ENCODE results near the gene S100A16. TPM values are rescaled to one million over a fixed set of nuclear protein-coding genes. Genes with fewer than 3 reads are reported as not detected.

Gene S100A16
- not detected for total RNA-seq

GRCh38 chr1:153612755-153613331 is at the start of gene S100A16:
TSS of gene S100A16 (minus strand) at chr1:153613137. CDS start at chr1:153608151, 4,986 bp downstream.
- Mint-ChIP-seq H3K27me3 (no peaks in the 10 kb centered on the region), H3K27ac (no peak within 1 kb of the TSS), H3K36me3 (ENCODE audit: low read depth) (no peaks in the 10 kb centered on the region), H3K9me3 (ENCODE audit: low read depth) (no peaks in the 10 kb centered on the region), H3K4me1 (peaks cover 19% of the 10 kb centered on the region), H3K4me3 (no peak within 1 kb of the TSS)
- CTCF ChIA-PET, result interaction anchor here (0.8 to 1.0 kb wide), 3 partner anchors 22 to 102 kb away, joined by 3 to 5 read pairs (median 3); no protein-coding TSS in a partner anchor
- intact Hi-C loops (cut with DNase I, micrococcal nuclease), result no loop called here
- ATAC-seq (no peak), DNase-seq (no peak)
- POLR2A ChIA-PET, result interaction anchor here (0.6 kb wide), 1 partner anchor 102 kb away, joined by 3 read pairs; no protein-coding TSS in a partner anchor

GRCh38 chr1:153662269-153662668 is 49.3 kb upstream of the S100A16 start:
- ATAC-seq (no peak), DNase-seq (no peak)
- H3K27ac Mint-ChIP-seq, result no peak overlapping the region
- no peak overlapping the region for H3K4me3 Mint-ChIP-seq
- peaks cover 15% of the 10 kb centered on the region for H3K4me1 Mint-ChIP-seq
- ChIA-PET CTCF (no interaction called here), POLR2A (interaction anchor here (0.6 to 0.7 kb wide), 2 partner anchors 9 to 204 kb away, joined by 3 read pairs; no protein-coding TSS in a partner anchor)
- H3K36me3 Mint-ChIP-seq (ENCODE audit: low read depth), result peaks cover 64% of the 10 kb centered on the region
- no peaks in the 10 kb centered on the region for H3K27me3 Mint-ChIP-seq
- intact Hi-C loops (cut with DNase I, micrococcal nuclease), result no loop called here
- H3K9me3 Mint-ChIP-seq (ENCODE audit: low read depth), result no peaks in the 10 kb centered on the region

- Mint-ChIP-seq H3K4me3 (no peak overlapping the region), H3K4me1 (peaks cover 13% of the 10 kb centered on the region), H3K27ac (peak overlapping the region; percentile 29), H3K27me3 (no peaks in the 10 kb centered on the region), H3K9me3 (ENCODE audit: low read depth) (no peaks in the 10 kb centered on the region), H3K36me3 (ENCODE audit: low read depth) (peaks cover 54% of the 10 kb centered on the region)
- intact Hi-C loops (cut with DNase I, micrococcal nuclease), result no loop called here
- ATAC-seq, result no peak
- no peak for DNase-seq
- CTCF ChIA-PET, result no interaction called here
- POLR2A ChIA-PET, result interaction anchor here (0.6 kb wide), 1 partner anchor 112 kb away, joined by 3 read pairs; no protein-coding TSS in a partner anchor
These were observed 48.3 kb upstream of the S100A16 start for GRCh38 chr1:153661111-153661708.

GRCh38 chr1:153659656-153660055 is 46.7 kb upstream of the S100A16 start:
- ATAC-seq (no peak), DNase-seq (no peak)
- intact Hi-C loops (cut with DNase I, micrococcal nuclease), result loop anchor here (2.0 to 5.0 kb wide), 3 partner anchors 92 to 1612 kb away; partner anchors contain the start of gene S100A2 (in 1 of the 2)
- ChIA-PET POLR2A (interaction anchor here (0.6 to 1.4 kb wide), 8 partner anchors 9 to 331 kb away, joined by 3 to 9 read pairs (median 4); partner anchors contain the start of genes CHTOP, JTB and RPS27), CTCF (interaction anchor here (0.6 to 1.4 kb wide), 5 partner anchors 17 to 149 kb away, joined by 3 to 5 read pairs (median 4); no protein-coding TSS in a partner anchor)
- Mint-ChIP-seq H3K27me3 (no peaks in the 10 kb centered on the region), H3K27ac (peak overlapping the region; percentile 90), H3K36me3 (ENCODE audit: low read depth) (peaks cover 43% of the 10 kb centered on the region), H3K4me3 (peak overlapping the region; percentile 95), H3K9me3 (ENCODE audit: low read depth) (no peaks in the 10 kb centered on the region), H3K4me1 (peaks cover 13% of the 10 kb centered on the region)

- peaks cover 40% of the 10 kb centered on the region for H3K36me3 Mint-ChIP-seq (ENCODE audit: low read depth)
- H3K4me1 Mint-ChIP-seq, result peaks cover 13% of the 10 kb centered on the region
- intact Hi-C loops (cut with DNase I, micrococcal nuclease), result loop anchor here (2.0 to 5.0 kb wide), 3 partner anchors 92 to 1612 kb away; partner anchors contain the start of gene S100A2 (in 1 of the 2)
- ATAC-seq (no peak), DNase-seq (no peak)
- peak overlapping the region; percentile 95 for H3K4me3 Mint-ChIP-seq
- peak overlapping the region; percentile 90 for H3K27ac Mint-ChIP-seq
- ChIA-PET POLR2A (interaction anchor here (0.6 to 1.4 kb wide), 8 partner anchors 10 to 1354 kb away, joined by 3 to 9 read pairs (median 4); partner anchors contain the start of genes CHTOP and JTB), CTCF (interaction anchor here (0.7 to 1.4 kb wide), 5 partner anchors 25 to 312 kb away, joined by 3 to 5 read pairs (median 3); partner anchors contain the start of gene CHTOP)
- H3K27me3 Mint-ChIP-seq, result no peaks in the 10 kb centered on the region
- H3K9me3 Mint-ChIP-seq (ENCODE audit: low read depth), result no peaks in the 10 kb centered on the region
These were observed 46.2 kb upstream of the S100A16 start for GRCh38 chr1:153659175-153659534.

- ChIA-PET POLR2A (interaction anchor here (0.6 to 1.4 kb wide), 7 partner anchors 10 to 1355 kb away, joined by 3 to 9 read pairs (median 4); partner anchors contain the start of gene CHTOP), CTCF (interaction anchor here (0.8 to 1.4 kb wide), 3 partner anchors 25 to 312 kb away, joined by 3 to 4 read pairs (median 3); partner anchors contain the start of gene CHTOP)
- Mint-ChIP-seq H3K4me1 (peaks cover 13% of the 10 kb centered on the region), H3K36me3 (ENCODE audit: low read depth) (peaks cover 36% of the 10 kb centered on the region), H3K27ac (peak within 1 kb of the TSS; percentile 90), H3K27me3 (no peaks in the 10 kb centered on the region), H3K9me3 (ENCODE audit: low read depth) (no peaks in the 10 kb centered on the region), H3K4me3 (peak within 1 kb of the TSS; percentile 95)
- peak; percentile 96 for DNase-seq
- intact Hi-C loops (cut with DNase I, micrococcal nuclease), result loop anchor here (1.0 to 5.0 kb wide), 10 partner anchors 13 to 1611 kb away; partner anchors contain the start of genes CHTOP (in 2 of the 2), CRTC2 (in 1 of the 2), RPS27 (in 1 of the 2) and S100A2 (in 1 of the 2)
- peak; percentile 96 for ATAC-seq
These were observed 45.6 kb upstream of the S100A16 start, which contains the start of gene SNAPIN for GRCh38 chr1:153658400-153659174. TSS of gene SNAPIN (plus strand) at chr1:153658703. CDS start at chr1:153658744, 41 bp downstream.

- Mint-ChIP-seq H3K4me1 (peaks cover 13% of the 10 kb centered on the region), H3K27ac (no peak overlapping the region), H3K36me3 (ENCODE audit: low read depth) (peaks cover 12% of the 10 kb centered on the region), H3K27me3 (no peaks in the 10 kb centered on the region), H3K4me3 (no peak overlapping the region), H3K9me3 (ENCODE audit: low read depth) (no peaks in the 10 kb centered on the region)
- intact Hi-C loops (cut with DNase I, micrococcal nuclease), result loop anchor here (5.0 kb wide), 2 partner anchors 88 to 1608 kb away; partner anchors contain the start of gene S100A2 (in 1 of the 2)
- ChIA-PET POLR2A (no interaction called here), CTCF (no interaction called here)
- ATAC-seq (no peak), DNase-seq (no peak)
These were observed 42.4 kb upstream of the S100A16 start for GRCh38 chr1:153655333-153655732.

- Mint-ChIP-seq H3K4me3 (no peak overlapping the region), H3K27me3 (no peaks in the 10 kb centered on the region), H3K9me3 (ENCODE audit: low read depth) (no peaks in the 10 kb centered on the region), H3K4me1 (peaks cover 20% of the 10 kb centered on the region), H3K27ac (no peak overlapping the region), H3K36me3 (ENCODE audit: low read depth) (peaks cover 3% of the 10 kb centered on the region)
- ChIA-PET CTCF (no interaction called here), POLR2A (no interaction called here)
- ATAC-seq (no peak), DNase-seq (no peak)
- intact Hi-C loops (cut with DNase I, micrococcal nuclease), result no loop called here
These were observed 40.0 kb upstream of the S100A16 start for GRCh38 chr1:153652805-153653500.

- Mint-ChIP-seq H3K36me3 (ENCODE audit: low read depth) (peaks cover 11% of the 10 kb centered on the region), H3K27me3 (no peaks in the 10 kb centered on the region), H3K4me3 (no peak overlapping the region), H3K4me1 (peaks cover 27% of the 10 kb centered on the region), H3K9me3 (ENCODE audit: low read depth) (no peaks in the 10 kb centered on the region), H3K27ac (no peak overlapping the region)
- DNase-seq (no peak), ATAC-seq (no peak)
- POLR2A ChIA-PET, result interaction anchor here (0.6 to 0.9 kb wide), 3 partner anchors 16 to 186 kb away, joined by 3 to 7 read pairs (median 3); no protein-coding TSS in a partner anchor
- CTCF ChIA-PET, result interaction anchor here (0.7 kb wide), 1 partner anchor 294 kb away, joined by 3 read pairs; no protein-coding TSS in a partner anchor
- intact Hi-C loops (cut with DNase I, micrococcal nuclease), result no loop called here
These were observed 38.8 kb upstream of the S100A16 start for GRCh38 chr1:153651771-153652170.

- intact Hi-C loops (cut with DNase I, micrococcal nuclease), result no loop called here
- ChIA-PET POLR2A (interaction anchor here (0.6 to 1.1 kb wide), 3 partner anchors 14 to 17 kb away, joined by 3 to 7 read pairs (median 5); partner anchors contain the start of gene CHTOP), CTCF (interaction anchor here (1.1 kb wide), 1 partner anchor 11 kb away, joined by 8 read pairs; no protein-coding TSS in a partner anchor)
- Mint-ChIP-seq H3K27ac (peak overlapping the region; percentile 85), H3K27me3 (no peaks in the 10 kb centered on the region), H3K9me3 (ENCODE audit: low read depth) (no peaks in the 10 kb centered on the region), H3K4me3 (no peak overlapping the region), H3K4me1 (peaks cover 38% of the 10 kb centered on the region), H3K36me3 (ENCODE audit: low read depth) (peaks cover 29% of the 10 kb centered on the region)
- DNase-seq, result no peak
- ATAC-seq, result peak; percentile 23
These were observed 36.9 kb upstream of the S100A16 start for GRCh38 chr1:153649863-153650235.
